Measurements from ENCODE around the gene AXIN1.

Gene AXIN1

GRCh38 chr16:372302-372983 is 19.9 kb upstream of the AXIN1 start:
- no peak overlapping the region for H3K4me3 ChIP-seq (ENCODE audit: low read length)
- no peak overlapping the region for H3K27ac ChIP-seq (ENCODE audit: low read length)
- H3K27me3 ChIP-seq (ENCODE audit: control insufficient read depth, insufficient read depth, low read length), result no peaks in the 10 kb centered on the region
- no peaks in the 10 kb centered on the region for H3K4me1 ChIP-seq (ENCODE audit: control insufficient read depth, low read depth, low read length)
- peaks cover 61% of the 10 kb centered on the region for H3K36me3 ChIP-seq (ENCODE audit: control insufficient read depth, low read depth, low read length)
- no peak overlapping the region for H3K9ac ChIP-seq (ENCODE audit: low read length)
- no peaks in the 10 kb centered on the region for H3K9me3 ChIP-seq (ENCODE audit: control insufficient read depth, low read depth, low read length)

- Histone ChIP-seq H3K4me1 (ENCODE audit: control insufficient read depth, low read depth, low read length) (no peaks in the 10 kb centered on the region), H3K4me3 (ENCODE audit: low read length) (no peak overlapping the region), H3K27ac (ENCODE audit: low read length) (no peak overlapping the region), H3K9me3 (ENCODE audit: control insufficient read depth, low read depth, low read length) (no peaks in the 10 kb centered on the region), H3K36me3 (ENCODE audit: control insufficient read depth, low read depth, low read length) (peaks cover 63% of the 10 kb centered on the region), H3K9ac (ENCODE audit: low read length) (no peak overlapping the region), H3K27me3 (ENCODE audit: control insufficient read depth, insufficient read depth, low read length) (no peaks in the 10 kb centered on the region)
These were observed 19.2 kb upstream of the AXIN1 start for GRCh38 chr16:371515-372301.

- Histone ChIP-seq H3K27ac (ENCODE audit: low read length) (no peak overlapping the region), H3K9me3 (ENCODE audit: control insufficient read depth, low read depth, low read length) (no peaks in the 10 kb centered on the region), H3K27me3 (ENCODE audit: control insufficient read depth, insufficient read depth, low read length) (no peaks in the 10 kb centered on the region), H3K36me3 (ENCODE audit: control insufficient read depth, low read depth, low read length) (peaks cover 60% of the 10 kb centered on the region), H3K9ac (ENCODE audit: low read length) (no peak overlapping the region), H3K4me1 (ENCODE audit: control insufficient read depth, low read depth, low read length) (no peaks in the 10 kb centered on the region), H3K4me3 (ENCODE audit: low read length) (peak overlapping the region; percentile 30)
These were observed 18.5 kb upstream of the AXIN1 start for GRCh38 chr16:370979-371514.

GRCh38 chr16:370443-370842 is 17.9 kb upstream of the AXIN1 start, which contains the start of gene MRPL28:
TSS of gene MRPL28 (minus strand) at chr16:370538. CDS start at chr16:370218, 320 bp downstream.
- Histone ChIP-seq H3K9me3 (ENCODE audit: control insufficient read depth, low read depth, low read length) (no peaks in the 10 kb centered on the region), H3K4me1 (ENCODE audit: control insufficient read depth, low read depth, low read length) (no peaks in the 10 kb centered on the region), H3K9ac (ENCODE audit: low read length) (peak within 1 kb of the TSS; percentile 39), H3K27me3 (ENCODE audit: control insufficient read depth, insufficient read depth, low read length) (no peaks in the 10 kb centered on the region), H3K4me3 (ENCODE audit: low read length) (peak within 1 kb of the TSS; percentile 64), H3K36me3 (ENCODE audit: control insufficient read depth, low read depth, low read length) (peaks cover 57% of the 10 kb centered on the region), H3K27ac (ENCODE audit: low read length) (no peak within 1 kb of the TSS)

- Histone ChIP-seq H3K36me3 (ENCODE audit: control insufficient read depth, low read depth, low read length) (peaks cover 54% of the 10 kb centered on the region), H3K4me3 (ENCODE audit: low read length) (peak overlapping the region; percentile 64), H3K27me3 (ENCODE audit: control insufficient read depth, insufficient read depth, low read length) (no peaks in the 10 kb centered on the region), H3K9me3 (ENCODE audit: control insufficient read depth, low read depth, low read length) (no peaks in the 10 kb centered on the region), H3K4me1 (ENCODE audit: control insufficient read depth, low read depth, low read length) (no peaks in the 10 kb centered on the region), H3K9ac (ENCODE audit: low read length) (peak overlapping the region; percentile 39), H3K27ac (ENCODE audit: low read length) (no peak overlapping the region)
These were observed 17.4 kb upstream of the AXIN1 start for GRCh38 chr16:369866-370436.

- Histone ChIP-seq H3K4me3 (ENCODE audit: low read length) (peak overlapping the region; percentile 64), H3K9ac (ENCODE audit: low read length) (peak overlapping the region; percentile 39), H3K27ac (ENCODE audit: low read length) (no peak overlapping the region), H3K36me3 (ENCODE audit: control insufficient read depth, low read depth, low read length) (peaks cover 48% of the 10 kb centered on the region), H3K27me3 (ENCODE audit: control insufficient read depth, insufficient read depth, low read length) (no peaks in the 10 kb centered on the region), H3K4me1 (ENCODE audit: control insufficient read depth, low read depth, low read length) (no peaks in the 10 kb centered on the region), H3K9me3 (ENCODE audit: control insufficient read depth, low read depth, low read length) (no peaks in the 10 kb centered on the region)
These were observed 16.8 kb upstream of the AXIN1 start for GRCh38 chr16:369275-369865.

- no peaks in the 10 kb centered on the region for H3K27me3 ChIP-seq (ENCODE audit: control insufficient read depth, insufficient read depth, low read length)
- H3K9ac ChIP-seq (ENCODE audit: low read length), result no peak overlapping the region
These were observed 16.1 kb upstream of the AXIN1 start for GRCh38 chr16:368388-369158.

GRCh38 chr16:367333-367903 is 14.9 kb upstream of the AXIN1 start:
- no peak overlapping the region for H3K4me3 ChIP-seq (ENCODE audit: low read length)
- H3K9me3 ChIP-seq (ENCODE audit: control insufficient read depth, low read depth, low read length), result no peaks in the 10 kb centered on the region
- peaks cover 36% of the 10 kb centered on the region for H3K36me3 ChIP-seq (ENCODE audit: control insufficient read depth, low read depth, low read length)
- no peak overlapping the region for H3K9ac ChIP-seq (ENCODE audit: low read length)
- H3K27me3 ChIP-seq (ENCODE audit: control insufficient read depth, insufficient read depth, low read length), result no peaks in the 10 kb centered on the region
- no peak overlapping the region for H3K27ac ChIP-seq (ENCODE audit: low read length)
- no peaks in the 10 kb centered on the region for H3K4me1 ChIP-seq (ENCODE audit: control insufficient read depth, low read depth, low read length)

More at GRCh38 chr16:368388-369158, 16.1 kb upstream of the AXIN1 start:
- no peak overlapping the region for H3K27ac ChIP-seq (ENCODE audit: low read length)
- peaks cover 42% of the 10 kb centered on the region for H3K36me3 ChIP-seq (ENCODE audit: control insufficient read depth, low read depth, low read length)
- H3K4me1 ChIP-seq (ENCODE audit: control insufficient read depth, low read depth, low read length), result no peaks in the 10 kb centered on the region
- H3K9me3 ChIP-seq (ENCODE audit: control insufficient read depth, low read depth, low read length), result no peaks in the 10 kb centered on the region
- no peak overlapping the region for H3K4me3 ChIP-seq (ENCODE audit: low read length)

GRCh38 chr16:366476-366875 is 14.0 kb upstream of the AXIN1 start:
- H3K4me3 ChIP-seq (ENCODE audit: low read length), result no peak overlapping the region
- H3K36me3 ChIP-seq (ENCODE audit: control insufficient read depth, low read depth, low read length), result peaks cover 30% of the 10 kb centered on the region
- no peak overlapping the region for H3K9ac ChIP-seq (ENCODE audit: low read length)
- H3K27ac ChIP-seq (ENCODE audit: low read length), result no peak overlapping the region
- H3K9me3 ChIP-seq (ENCODE audit: control insufficient read depth, low read depth, low read length), result no peaks in the 10 kb centered on the region
- H3K27me3 ChIP-seq (ENCODE audit: control insufficient read depth, insufficient read depth, low read length), result no peaks in the 10 kb centered on the region
- H3K4me1 ChIP-seq (ENCODE audit: control insufficient read depth, low read depth, low read length), result no peaks in the 10 kb centered on the region

- Histone ChIP-seq H3K27ac (ENCODE audit: low read length) (no peak overlapping the region), H3K9ac (ENCODE audit: low read length) (no peak overlapping the region), H3K4me1 (ENCODE audit: control insufficient read depth, low read depth, low read length) (no peaks in the 10 kb centered on the region), H3K27me3 (ENCODE audit: control insufficient read depth, insufficient read depth, low read length) (no peaks in the 10 kb centered on the region), H3K36me3 (ENCODE audit: control insufficient read depth, low read depth, low read length) (peaks cover 28% of the 10 kb centered on the region), H3K4me3 (ENCODE audit: low read length) (no peak overlapping the region), H3K9me3 (ENCODE audit: control insufficient read depth, low read depth, low read length) (no peaks in the 10 kb centered on the region)
These were observed 12.3 kb upstream of the AXIN1 start for GRCh38 chr16:364595-365491.
